SK-N-SH (cell line): ENCODE data around the gene MON2.

ENCODE experiments used
- CTCF ChIP-seq: fragments of 200-600 bp; sonication (generic); IDR thresholded peaks from 2 replicates; pipeline ENCODE4 v1.6.1; 2017; ENCODE audit warnings: antibody characterized with exemption, mild to moderate bottlenecking, moderate library complexity
- EP300 ChIP-seq, 2 experiments: IDR thresholded peaks; 2 replicates each; pipeline versions ENCODE4 v1.4.0 to v1.6.1; 2012; ENCODE audit warnings: borderline replicate concordance in 1 of 2, low read depth in 1 of 2, low read length in 1 of 2
- GATA2 ChIP-seq: sonication (generic); formaldehyde crosslinking; IDR thresholded peaks from 2 replicates; pipeline ENCODE4 v1.5.0; 2020; ENCODE audit warnings: mild to moderate bottlenecking, missing genetic modification reagents
- MAX ChIP-seq: IDR thresholded peaks from 2 replicates; pipeline ENCODE4 v1.4.0; 2012; ENCODE audit warnings: low read depth
- MEF2A ChIP-seq: IDR thresholded peaks from 2 replicates; pipeline ENCODE4 v1.4.0; 2012; ENCODE audit warnings: low read depth, borderline replicate concordance
- RAD21 ChIP-seq: IDR thresholded peaks from 2 replicates; pipeline ENCODE4 v1.6.1; 2012; ENCODE audit warnings: mild to moderate bottlenecking, low read length
- SIN3A ChIP-seq: IDR thresholded peaks from 2 replicates; pipeline ENCODE4 v1.6.1; 2012; ENCODE audit warnings: low read depth, mild to moderate bottlenecking, low read length, moderate library complexity, borderline replicate concordance
- TAF1 ChIP-seq: IDR thresholded peaks from 2 replicates; pipeline ENCODE4 v1.6.1; 2012; ENCODE audit warnings: low read depth, mild to moderate bottlenecking, low read length, moderate library complexity, borderline replicate concordance
- TEAD4 ChIP-seq: IDR thresholded peaks from 2 replicates; pipeline ENCODE4 v1.4.0; 2012; ENCODE audit warnings: mild to moderate bottlenecking, borderline replicate concordance; ENCODE audit not compliant: insufficient read depth

- TF ChIP-seq CTCF = no peak
- TF ChIP-seq SIN3A = no peak
- no peak for TF ChIP-seq RAD21
- no peak for TF ChIP-seq TEAD4
- TF ChIP-seq TAF1 = no peak
- no peak for TF ChIP-seq MEF2A
- no peak for TF ChIP-seq GATA2 (CRISPR knock-in tag)
- no peak for TF ChIP-seq EP300 (IDR thresholded peaks at IDR 0.05; ENCODE audit: borderline replicate concordance in 1 of 2, low read depth in 1 of 2, low read length in 1 of 2)
- TF ChIP-seq MAX = no peak
Observed at GRCh38 chr12:62472472-62472871, 5.8 kb downstream of the MON2 start.
